ENCODE measurements around the gene ITGA5.

ITGA5 gene

DNA sequence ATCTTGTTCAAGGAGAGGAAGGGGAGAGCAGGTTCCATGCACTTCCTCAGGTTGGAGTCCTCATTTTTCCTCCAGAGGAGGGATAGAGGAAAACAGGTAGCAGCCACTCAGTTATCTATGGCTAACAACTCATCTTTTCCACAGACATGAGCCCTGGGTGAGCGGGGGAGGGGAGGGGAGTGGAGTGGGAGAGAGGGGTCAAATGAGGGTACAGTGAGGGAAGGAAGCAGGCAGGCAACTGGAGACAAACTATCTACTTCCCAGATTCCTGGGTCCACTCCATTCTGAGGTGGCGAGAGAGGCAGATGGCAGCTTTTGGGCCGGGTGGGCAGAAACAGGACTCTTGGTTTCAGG lies 32.0 kb downstream of the ITGA5 start:
- no peaks in the 10 kb centered on the region for H3K9me3 ChIP-seq
- H3K36me3 ChIP-seq = no peaks in the 10 kb centered on the region
- H3K4me3 ChIP-seq (ENCODE audit: low read depth in 1 of 2, low read length in 1 of 2) = no peak overlapping the region
- H3K27ac ChIP-seq = no peak overlapping the region
- H3K4me1 ChIP-seq (ENCODE audit: control insufficient read depth in 1 of 2, insufficient read depth in 1 of 2, low read depth in 1 of 2, low read length in 1 of 2) = peaks cover 34 to 43% of the 10 kb centered on the region in 2 experiments
- TF ChIP-seq, protein P1, sequence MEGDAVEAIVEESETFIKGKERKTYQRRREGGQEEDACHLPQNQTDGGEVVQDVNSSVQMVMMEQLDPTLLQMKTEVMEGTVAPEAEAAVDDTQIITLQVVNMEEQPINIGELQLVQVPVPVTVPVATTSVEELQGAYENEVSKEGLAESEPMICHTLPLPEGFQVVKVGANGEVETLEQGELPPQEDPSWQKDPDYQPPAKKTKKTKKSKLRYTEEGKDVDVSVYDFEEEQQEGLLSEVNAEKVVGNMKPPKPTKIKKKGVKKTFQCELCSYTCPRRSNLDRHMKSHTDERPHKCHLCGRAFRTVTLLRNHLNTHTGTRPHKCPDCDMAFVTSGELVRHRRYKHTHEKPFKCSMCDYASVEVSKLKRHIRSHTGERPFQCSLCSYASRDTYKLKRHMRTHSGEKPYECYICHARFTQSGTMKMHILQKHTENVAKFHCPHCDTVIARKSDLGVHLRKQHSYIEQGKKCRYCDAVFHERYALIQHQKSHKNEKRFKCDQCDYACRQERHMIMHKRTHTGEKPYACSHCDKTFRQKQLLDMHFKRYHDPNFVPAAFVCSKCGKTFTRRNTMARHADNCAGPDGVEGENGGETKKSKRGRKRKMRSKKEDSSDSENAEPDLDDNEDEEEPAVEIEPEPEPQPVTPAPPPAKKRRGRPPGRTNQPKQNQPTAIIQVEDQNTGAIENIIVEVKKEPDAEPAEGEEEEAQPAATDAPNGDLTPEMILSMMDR (IDR thresholded peaks at IDR 0.05) = no peak
- H3K27me3 ChIP-seq = peaks cover 13% of the 10 kb centered on the region

- TF ChIP-seq, protein P1 (IDR thresholded peaks at IDR 0.05) = no peak
- peaks cover 29 to 38% of the 10 kb centered on the region in 2 experiments for H3K4me1 ChIP-seq (ENCODE audit: control insufficient read depth in 1 of 2, insufficient read depth in 1 of 2, low read depth in 1 of 2, low read length in 1 of 2)
- H3K27ac ChIP-seq = no peak overlapping the region
- H3K27me3 ChIP-seq = peaks cover 9% of the 10 kb centered on the region
- H3K36me3 ChIP-seq = no peaks in the 10 kb centered on the region
- H3K9me3 ChIP-seq = no peaks in the 10 kb centered on the region
- no peak overlapping the region for H3K4me3 ChIP-seq (ENCODE audit: low read depth in 1 of 2, low read length in 1 of 2)
These were observed 32.5 kb downstream of the ITGA5 start for GRCh38 chr12:54386403-54387113.

- H3K4me3 ChIP-seq (ENCODE audit: low read depth in 1 of 2, low read length in 1 of 2) = no peak overlapping the region
- H3K27ac ChIP-seq = no peak overlapping the region
- no peaks in the 10 kb centered on the region for H3K9me3 ChIP-seq
- TF ChIP-seq, protein P1 (IDR thresholded peaks at IDR 0.05) = no peak
- H3K36me3 ChIP-seq = no peaks in the 10 kb centered on the region
- H3K4me1 ChIP-seq (ENCODE audit: control insufficient read depth in 1 of 2, insufficient read depth in 1 of 2, low read depth in 1 of 2, low read length in 1 of 2) = peaks cover 24 to 27% of the 10 kb centered on the region in 2 experiments
- H3K27me3 ChIP-seq = no peaks in the 10 kb centered on the region
These were observed 33.7 kb downstream of the ITGA5 start for GRCh38 chr12:54385251-54385914.

GRCh38 chr12:54384591-54385041 lies 34.5 kb downstream of the ITGA5 start, which contains the start of gene ZNF385A:
ZNF385A (minus strand) TSS chr12:54384733; CDS start chr12:54384514, 219 bp downstream.
- Histone ChIP-seq H3K36me3 (no peaks in the 10 kb centered on the region), H3K9me3 (no peaks in the 10 kb centered on the region), H3K27ac (peak within 1 kb of the TSS; percentile 47), H3K27me3 (no peaks in the 10 kb centered on the region), H3K4me3 (ENCODE audit: low read depth in 1 of 2, low read length in 1 of 2) (no peak within 1 kb of the TSS), H3K4me1 (ENCODE audit: control insufficient read depth in 1 of 2, insufficient read depth in 1 of 2, low read depth in 1 of 2, low read length in 1 of 2) (peaks cover 25 to 27% of the 10 kb centered on the region in 2 experiments)
- TF ChIP-seq, protein P1 (IDR thresholded peaks at IDR 0.05) = peak; percentile 18

DNA sequence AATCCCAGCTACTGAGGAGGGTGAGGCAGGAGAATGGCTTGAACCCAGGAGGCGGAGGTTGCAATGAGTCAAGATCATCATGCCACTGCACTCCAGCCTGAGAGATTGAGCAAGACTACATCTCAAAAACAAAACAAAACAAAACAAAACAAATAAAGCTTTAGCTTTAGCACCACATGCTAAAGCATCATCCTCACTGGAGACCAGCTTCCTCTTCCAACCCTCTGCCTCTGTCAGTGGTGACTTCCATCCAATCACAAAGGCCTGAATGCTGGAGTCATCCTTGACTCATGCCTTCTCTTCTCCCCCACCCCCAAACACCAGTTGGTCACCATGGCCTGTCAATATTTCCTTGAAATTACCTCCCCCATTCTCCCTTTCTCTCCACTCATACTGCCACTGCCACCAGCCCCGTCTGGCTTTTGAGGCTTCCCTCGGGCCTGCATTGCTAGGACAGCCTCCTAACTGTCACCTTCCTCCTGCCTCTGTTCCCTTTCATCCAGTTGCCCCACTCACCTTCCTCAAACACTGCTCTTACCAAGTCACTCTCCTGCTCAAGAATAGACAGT lies 35.9 kb downstream of the ITGA5 start:
- TF ChIP-seq, protein P1 (IDR thresholded peaks at IDR 0.05) = no peak
- H3K36me3 ChIP-seq = no peaks in the 10 kb centered on the region
- no peaks in the 10 kb centered on the region for H3K9me3 ChIP-seq
- no peak overlapping the region for H3K4me3 ChIP-seq (ENCODE audit: low read depth in 1 of 2, low read length in 1 of 2)
- H3K27ac ChIP-seq = peak overlapping the region; percentile 47
- peaks cover 31% of the 10 kb centered on the region in 2 experiments for H3K4me1 ChIP-seq (ENCODE audit: control insufficient read depth in 1 of 2, insufficient read depth in 1 of 2, low read depth in 1 of 2, low read length in 1 of 2)
- no peaks in the 10 kb centered on the region for H3K27me3 ChIP-seq
